HTERT RPE-1 (cell line): ENCODE data around the gene RPL22L1.
"Not testable (repeated sequence)": the region's sequence is repeated elsewhere in the genome, so short reads cannot be mapped to it uniquely, and the experiment has no call there.

ENCODE experiments used
- in situ Hi-C: fragments of 300-500 bp; cut with MboI; formaldehyde crosslinking; loops from 4 replicates; pipeline ENCODE4 v1.14.3; 2020; ENCODE audit warnings: low sequenced_read_pairs

The RPL22L1 gene

GRCh38 chr3:170869645-170870593 lies at the start of gene RPL22L1:
RPL22L1 (minus strand) TSS chr3:170870195; CDS start chr3:170870167, 28 bp downstream.
- in situ Hi-C loops = no loop called here

GRCh38 chr3:170918715-170919114 lies 48.7 kb upstream of the RPL22L1 start:
- in situ Hi-C loops = no loop called here

- in situ Hi-C loops = no loop called here
Measured at GRCh38 chr3:170914690-170915089, 44.7 kb upstream of the RPL22L1 start.

GRCh38 chr3:170914212-170914611 lies 44.2 kb upstream of the RPL22L1 start:
- in situ Hi-C loops = no loop called here

GRCh38 chr3:170911051-170911450 lies 41.1 kb upstream of the RPL22L1 start:
- in situ Hi-C loops = no loop called here

- in situ Hi-C loops = no loop called here
Measured at GRCh38 chr3:170910542-170910941, 40.5 kb upstream of the RPL22L1 start.

GRCh38 chr3:170909129-170909903 lies 39.3 kb upstream of the RPL22L1 start:
- in situ Hi-C loops = no loop called here

GRCh38 chr3:170908235-170909116 lies 38.5 kb upstream of the RPL22L1 start, which contains the start of gene EIF5A2:
EIF5A2 (minus strand) TSS chr3:170908637; CDS start chr3:170907806, 831 bp downstream.
- in situ Hi-C loops = no loop called here

- in situ Hi-C loops = no loop called here
Measured at GRCh38 chr3:170907637-170908234, 37.7 kb upstream of the RPL22L1 start.

- in situ Hi-C loops = no loop called here
Measured at GRCh38 chr3:170905862-170906261, 35.9 kb upstream of the RPL22L1 start.

- in situ Hi-C loops = no loop called here
Measured at GRCh38 chr3:170903123-170903522, 33.1 kb upstream of the RPL22L1 start.

GRCh38 chr3:170899455-170899854 lies 29.5 kb upstream of the RPL22L1 start:
- in situ Hi-C loops = no loop called here

GRCh38 chr3:170897978-170898377 lies 28.0 kb upstream of the RPL22L1 start:
- in situ Hi-C loops = no loop called here

- in situ Hi-C loops = not testable (repeated sequence)
Measured at GRCh38 chr3:170897199-170897598, 27.2 kb upstream of the RPL22L1 start.

GRCh38 chr3:170896781-170897180 lies 26.8 kb upstream of the RPL22L1 start:
- in situ Hi-C loops = no loop called here

GRCh38 chr3:170896333-170896732 lies 26.3 kb upstream of the RPL22L1 start:
- in situ Hi-C loops = not testable (repeated sequence)

GRCh38 chr3:170893895-170894294 lies 23.9 kb upstream of the RPL22L1 start:
- in situ Hi-C loops = no loop called here

GRCh38 chr3:170889630-170890029 lies 19.6 kb upstream of the RPL22L1 start:
- in situ Hi-C loops = no loop called here

GRCh38 chr3:170889132-170889531 lies 19.1 kb upstream of the RPL22L1 start:
- in situ Hi-C loops = no loop called here
